HG02588 (cell line): ENCODE data around the gene ZNF148.
"Not testable (repeated sequence)": the region's sequence is repeated elsewhere in the genome, so short reads cannot be mapped to it uniquely, and the experiment has no call there.

Experiments
- ATAC-seq: cut with Tn5 transposase; IDR thresholded peaks from one replicate; pipeline ENCODE4 v1.9.1; 2021; ENCODE audit warnings: mild to moderate bottlenecking, moderate library complexity; ENCODE audit not compliant: unreplicated experiment

ZNF148 gene, protein sequence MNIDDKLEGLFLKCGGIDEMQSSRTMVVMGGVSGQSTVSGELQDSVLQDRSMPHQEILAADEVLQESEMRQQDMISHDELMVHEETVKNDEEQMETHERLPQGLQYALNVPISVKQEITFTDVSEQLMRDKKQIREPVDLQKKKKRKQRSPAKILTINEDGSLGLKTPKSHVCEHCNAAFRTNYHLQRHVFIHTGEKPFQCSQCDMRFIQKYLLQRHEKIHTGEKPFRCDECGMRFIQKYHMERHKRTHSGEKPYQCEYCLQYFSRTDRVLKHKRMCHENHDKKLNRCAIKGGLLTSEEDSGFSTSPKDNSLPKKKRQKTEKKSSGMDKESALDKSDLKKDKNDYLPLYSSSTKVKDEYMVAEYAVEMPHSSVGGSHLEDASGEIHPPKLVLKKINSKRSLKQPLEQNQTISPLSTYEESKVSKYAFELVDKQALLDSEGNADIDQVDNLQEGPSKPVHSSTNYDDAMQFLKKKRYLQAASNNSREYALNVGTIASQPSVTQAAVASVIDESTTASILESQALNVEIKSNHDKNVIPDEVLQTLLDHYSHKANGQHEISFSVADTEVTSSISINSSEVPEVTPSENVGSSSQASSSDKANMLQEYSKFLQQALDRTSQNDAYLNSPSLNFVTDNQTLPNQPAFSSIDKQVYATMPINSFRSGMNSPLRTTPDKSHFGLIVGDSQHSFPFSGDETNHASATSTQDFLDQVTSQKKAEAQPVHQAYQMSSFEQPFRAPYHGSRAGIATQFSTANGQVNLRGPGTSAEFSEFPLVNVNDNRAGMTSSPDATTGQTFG

DNA sequence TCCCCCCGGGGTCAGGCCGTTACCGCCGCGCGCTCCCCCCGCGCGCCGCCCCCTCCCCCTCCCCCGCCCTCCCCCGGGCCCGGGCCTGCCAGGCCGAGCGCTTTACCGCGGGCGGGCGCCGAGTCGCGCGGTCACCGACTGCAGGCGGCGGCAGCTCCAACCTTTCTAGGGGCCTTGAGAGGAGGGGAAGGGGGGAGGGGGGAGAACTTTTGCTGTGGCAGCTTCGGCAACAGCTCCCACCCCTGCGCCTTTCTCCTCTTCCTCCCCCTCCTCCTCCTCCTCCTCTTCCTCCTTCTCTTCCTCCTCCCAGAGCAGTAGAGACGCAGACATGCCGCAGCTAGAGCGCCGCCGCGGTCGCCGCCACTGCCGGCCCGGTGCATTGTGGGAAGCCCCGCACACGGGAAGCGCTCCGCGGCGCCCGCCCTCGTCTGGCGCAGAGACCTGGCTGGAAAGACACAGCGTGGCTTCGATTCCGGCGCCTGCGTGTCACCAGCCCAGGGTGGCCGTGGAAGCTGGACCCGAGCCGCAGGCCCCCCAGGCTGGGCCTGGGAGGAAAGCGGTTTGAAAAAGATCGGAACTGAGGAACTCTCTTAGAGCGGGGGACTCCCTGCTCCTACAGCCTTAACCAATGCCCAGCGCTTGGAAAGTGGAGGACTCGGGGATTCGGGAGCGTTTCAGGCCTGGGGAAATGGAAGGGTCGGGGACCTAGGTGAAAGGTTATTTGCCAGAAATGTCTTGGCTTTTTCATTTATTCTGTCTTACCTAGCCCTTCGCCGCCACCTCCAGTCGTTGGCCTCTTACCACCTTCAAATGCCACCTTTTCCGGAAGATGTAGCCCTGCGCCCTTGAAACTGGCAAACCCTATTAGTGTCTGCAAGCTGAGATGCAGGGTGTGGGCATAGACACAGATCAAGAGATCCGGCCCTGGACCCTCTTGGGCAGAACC is at the start of gene ZNF148:
Gene ZNF148 (minus strand): TSS at position 330 of the 946 bp plus-strand sequence. CDS start 61,685 bp downstream, outside the sequence.
- peak; percentile 85 for ATAC-seq

DNA sequence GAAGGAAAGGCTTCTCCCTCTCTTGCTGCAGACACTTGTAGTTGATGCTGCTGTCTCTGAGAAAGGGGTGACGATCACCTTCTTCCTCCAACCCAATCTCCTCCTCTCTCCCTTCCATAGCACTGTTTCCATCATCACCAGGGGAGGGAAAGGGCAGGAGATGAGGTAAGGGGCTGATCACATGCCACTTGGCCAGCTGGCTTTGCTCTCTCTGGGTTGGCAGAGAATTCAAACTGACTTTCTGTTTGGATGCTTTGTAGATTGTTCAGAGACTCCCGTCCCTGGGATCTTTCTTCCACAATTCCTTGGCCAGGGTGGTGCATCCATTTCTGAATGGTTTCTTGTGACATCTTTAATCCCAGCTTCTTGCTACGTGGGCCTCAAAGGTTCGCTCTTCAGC is 43.2 kb upstream of the ZNF148 start:
- no peak for ATAC-seq

DNA sequence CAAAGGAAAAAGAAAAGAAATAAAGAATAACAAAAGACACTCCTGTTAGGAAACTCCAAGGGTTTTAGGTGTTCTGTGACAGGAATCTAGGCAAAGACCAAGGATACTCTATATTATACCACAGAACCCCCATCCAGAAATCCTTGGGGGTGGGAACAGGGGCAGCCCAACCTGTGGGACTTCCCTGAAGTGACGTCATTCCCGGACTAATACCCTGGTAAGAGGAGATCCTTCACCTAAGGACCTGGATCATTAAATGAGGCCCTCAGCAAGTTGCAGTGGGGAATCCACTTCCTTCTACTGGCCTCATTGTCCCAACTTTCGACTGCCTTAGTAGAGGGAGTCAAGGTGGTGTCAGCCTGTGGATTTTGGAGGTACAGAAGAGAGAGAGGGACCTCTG is 41.1 kb upstream of the ZNF148 start:
- ATAC-seq, result no peak

DNA sequence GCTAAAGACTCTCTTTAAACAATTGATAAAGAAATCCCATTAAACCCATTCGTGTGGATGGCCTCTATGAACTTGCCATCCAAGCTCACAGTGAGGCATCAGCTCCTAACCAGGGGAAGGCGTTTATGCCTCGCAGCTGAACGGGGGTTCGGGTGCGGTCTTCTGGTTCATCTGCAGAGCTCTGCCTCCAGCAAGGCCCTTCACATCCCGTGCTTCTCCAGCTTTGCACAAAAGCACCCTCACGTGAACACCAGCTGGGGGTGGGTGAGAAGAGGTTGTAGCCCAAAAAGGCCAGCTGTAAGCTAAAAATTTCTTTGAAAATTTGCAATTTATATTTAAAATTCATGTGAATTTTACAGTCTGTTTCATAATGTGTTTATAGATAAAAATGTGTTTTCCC is 39.5 kb upstream of the ZNF148 start:
- no peak for ATAC-seq

DNA sequence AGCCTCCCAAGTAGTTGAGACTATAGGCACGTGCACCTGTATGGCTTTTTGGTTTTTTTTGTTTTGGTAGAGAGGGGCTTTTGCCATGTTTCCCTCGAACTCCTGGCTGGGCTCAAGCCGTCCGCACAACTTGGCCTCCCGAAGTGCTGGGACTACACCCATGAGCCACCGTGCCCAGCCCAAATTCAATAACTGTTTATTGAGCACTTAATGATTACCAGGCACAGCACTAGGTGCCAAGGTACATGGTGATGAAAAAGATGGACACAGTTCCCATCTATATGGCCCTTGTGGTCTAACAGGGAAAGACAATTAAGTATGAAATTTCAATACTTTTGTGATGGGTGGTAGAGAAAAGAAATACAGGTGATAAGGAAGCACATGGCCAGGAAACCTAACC is 35.8 kb upstream of the ZNF148 start:
- ATAC-seq, result no peak

DNA sequence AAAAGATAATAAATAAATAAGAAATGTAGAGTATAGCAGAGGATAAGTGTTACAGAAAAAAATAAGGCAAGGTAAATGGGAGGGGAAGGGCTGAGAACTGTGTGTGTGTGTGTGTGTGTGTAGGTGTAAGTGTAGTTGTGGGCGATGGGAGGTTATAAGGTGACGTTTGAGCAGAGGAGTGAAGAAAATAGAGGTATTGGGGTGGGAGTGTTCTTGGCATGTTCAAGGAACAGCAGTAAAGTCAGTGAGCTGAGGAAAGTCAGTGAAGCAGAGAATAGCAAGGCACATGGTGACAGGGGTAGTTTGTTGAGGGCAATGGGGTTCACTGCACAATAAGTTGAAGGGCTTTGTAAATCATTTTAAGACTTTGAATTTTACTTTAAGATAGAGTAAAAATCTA is 30.9 kb upstream of the ZNF148 start:
- ATAC-seq, result no peak

DNA sequence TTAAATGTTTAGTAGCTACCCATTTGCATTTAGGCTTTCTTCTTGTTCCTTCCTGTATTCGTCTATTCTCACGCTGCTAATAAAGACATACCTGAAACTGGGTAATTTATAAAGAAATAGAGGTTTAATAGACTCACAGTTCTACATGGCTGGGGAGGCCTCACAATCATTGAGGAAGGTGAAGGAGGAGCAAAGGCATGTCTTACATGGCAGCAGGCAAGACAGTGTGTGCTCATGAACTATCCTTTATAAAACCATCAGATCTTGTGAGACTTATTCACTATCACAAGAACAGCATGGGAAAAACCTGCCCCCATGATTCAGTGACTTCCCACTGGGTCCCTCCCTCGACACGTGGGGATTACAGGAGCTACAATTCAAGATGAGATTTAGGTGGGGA is 30.4 kb upstream of the ZNF148 start:
- ATAC-seq, result not testable (repeated sequence)

DNA sequence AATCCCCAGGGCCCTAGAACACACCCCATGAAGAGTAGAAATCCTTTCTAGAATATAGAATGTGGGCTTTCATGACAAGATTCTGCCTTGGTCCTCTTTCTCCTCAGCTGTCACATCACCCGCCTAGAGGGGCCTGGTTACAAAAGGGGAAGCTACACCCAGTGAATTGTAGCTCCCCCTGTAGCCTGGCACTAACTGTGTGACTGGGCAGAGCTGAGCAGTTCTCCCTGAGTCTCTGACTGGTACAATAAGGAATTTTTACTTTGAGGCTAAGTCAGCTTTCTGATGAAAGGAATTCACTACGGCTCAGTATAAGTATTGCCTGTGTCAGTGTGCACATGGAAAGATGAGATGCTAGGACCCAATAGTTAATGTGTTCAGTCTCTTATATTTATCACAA is 28.7 kb upstream of the ZNF148 start:
- no peak for ATAC-seq

DNA sequence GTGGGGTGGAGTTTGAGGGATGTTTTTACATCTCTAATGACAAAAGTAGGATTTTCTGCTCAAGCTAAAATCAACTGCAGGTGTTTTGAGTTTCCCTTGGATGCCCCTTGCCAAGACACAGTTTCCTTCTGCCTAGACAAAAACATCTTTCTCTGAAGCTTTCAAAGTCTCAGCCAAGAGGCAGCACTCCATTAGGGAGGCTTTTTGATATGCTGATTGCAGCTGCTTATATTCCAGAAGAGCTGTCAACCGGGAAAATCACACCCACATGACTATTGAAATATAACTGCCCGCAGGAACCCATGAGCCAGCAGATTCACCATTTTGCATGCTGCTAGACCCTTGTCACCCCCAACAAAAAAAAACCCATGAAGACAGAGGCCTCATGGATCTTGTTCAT is 27.5 kb upstream of the ZNF148 start:
- no peak for ATAC-seq

DNA sequence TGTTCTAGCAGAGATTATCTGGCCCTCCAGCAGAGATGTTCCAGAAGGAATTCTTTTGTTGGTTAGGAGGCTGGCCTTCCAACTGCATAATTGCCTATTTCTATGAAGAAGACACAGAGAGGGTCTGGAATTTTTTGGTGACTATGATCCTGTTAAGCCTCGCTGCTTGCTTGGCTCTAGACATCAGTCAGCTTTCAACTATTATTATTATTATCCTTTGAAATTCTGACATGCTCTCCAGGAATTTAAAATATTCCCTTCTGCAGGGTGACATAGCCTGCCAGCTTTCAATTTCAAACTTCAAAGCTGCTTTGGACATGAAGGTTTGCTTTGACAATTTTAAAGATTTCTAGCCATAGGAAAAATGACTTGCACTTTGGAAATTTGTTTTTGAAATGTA is 26.3 kb upstream of the ZNF148 start:
- no peak for ATAC-seq

DNA sequence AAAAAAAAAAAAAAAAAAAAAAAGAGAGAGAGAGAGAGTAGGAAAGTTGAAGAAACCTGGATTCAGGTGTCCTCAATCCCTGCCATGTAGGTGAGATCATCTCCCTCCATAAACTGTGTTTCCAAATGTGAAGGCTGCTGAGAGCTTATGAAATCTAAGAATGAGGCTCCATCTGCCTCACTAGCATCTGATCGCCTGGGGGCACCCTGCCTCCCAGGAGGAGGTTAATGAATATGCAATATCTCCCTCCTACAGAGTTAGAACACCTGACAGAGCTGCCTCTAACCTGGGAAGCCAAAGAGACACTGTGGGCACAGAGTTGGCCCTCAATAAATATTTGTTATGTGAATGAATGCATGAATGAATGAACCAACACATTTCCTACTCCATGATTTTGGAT is 23.8 kb upstream of the ZNF148 start:
- ATAC-seq, result no peak

DNA sequence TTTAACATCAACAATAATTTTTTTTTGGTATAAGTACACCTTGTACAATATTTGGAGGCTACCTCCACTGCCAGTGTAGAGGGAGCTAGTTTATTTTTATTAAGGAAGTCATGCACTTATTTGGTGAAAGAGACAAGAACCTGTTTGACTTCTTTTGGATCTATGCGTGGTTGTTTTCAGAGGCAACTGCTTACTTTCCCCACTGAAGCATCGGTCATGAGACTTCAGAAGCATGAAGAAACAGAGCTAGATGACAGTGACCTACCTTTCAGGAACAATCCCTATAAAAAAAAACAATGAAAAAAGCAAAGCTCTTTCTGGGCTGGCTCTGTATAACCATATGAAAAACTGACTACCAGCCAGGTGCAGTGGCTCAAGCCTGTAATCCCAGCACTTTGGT is 20.0 kb upstream of the ZNF148 start:
- ATAC-seq, result no peak

DNA sequence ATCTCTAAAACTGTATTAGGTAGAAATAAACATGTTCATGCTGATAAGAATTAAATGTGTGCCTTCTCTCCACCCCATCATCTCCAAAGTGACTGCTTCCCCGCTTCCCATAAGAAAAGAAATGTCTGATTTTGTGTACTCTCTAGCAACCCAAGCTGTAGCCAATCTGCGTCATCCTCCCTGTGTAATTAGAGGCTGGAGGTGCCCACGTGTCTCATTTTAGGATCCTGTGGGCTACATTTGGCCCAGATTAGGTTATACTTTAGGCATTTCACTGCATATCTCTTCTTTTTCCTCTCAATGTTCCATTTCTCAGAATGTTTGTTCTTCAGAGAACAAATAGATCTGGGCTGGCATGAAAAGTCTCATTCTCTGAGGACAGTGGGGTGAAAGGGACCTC is 19.3 kb upstream of the ZNF148 start:
- no peak for ATAC-seq

DNA sequence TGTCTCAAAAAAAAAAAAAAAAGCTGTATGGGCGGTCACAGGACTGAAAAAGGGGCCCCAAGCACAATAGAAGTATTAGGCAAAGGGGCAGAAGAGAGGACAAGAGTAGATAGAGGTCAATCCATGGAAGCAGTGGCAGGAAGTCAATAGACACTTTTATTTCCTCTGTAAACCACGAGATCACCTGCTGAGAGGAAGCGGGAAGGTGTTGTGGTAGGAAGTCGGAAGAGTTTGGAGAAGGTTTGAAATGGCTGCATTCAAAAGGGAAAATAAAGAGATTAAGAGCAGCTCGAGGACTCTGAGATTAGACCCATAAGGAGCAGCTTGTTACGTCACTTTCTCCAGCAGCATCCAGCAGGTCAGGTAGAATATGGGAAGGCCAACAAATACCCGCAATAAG is 14.2 kb upstream of the ZNF148 start:
- ATAC-seq, result no peak

DNA sequence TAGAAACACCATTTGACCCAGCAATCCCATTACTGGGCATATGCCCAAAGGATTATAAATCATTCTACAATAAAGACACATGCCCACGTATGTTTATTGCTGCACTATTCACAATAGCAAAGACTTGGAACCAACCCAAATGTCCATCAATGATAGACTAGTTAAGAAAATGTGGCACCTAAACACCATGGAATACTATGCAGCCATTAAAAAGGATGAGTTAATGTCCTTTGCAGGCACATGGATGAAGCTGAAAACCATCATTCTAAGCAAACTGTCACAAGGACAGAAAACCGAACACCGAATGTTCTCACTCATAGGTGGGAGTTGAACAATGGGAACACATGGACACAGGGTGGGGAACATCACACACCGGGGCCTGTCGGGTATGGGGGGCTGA is 13.2 kb upstream of the ZNF148 start:
- ATAC-seq, result not testable (repeated sequence)

DNA sequence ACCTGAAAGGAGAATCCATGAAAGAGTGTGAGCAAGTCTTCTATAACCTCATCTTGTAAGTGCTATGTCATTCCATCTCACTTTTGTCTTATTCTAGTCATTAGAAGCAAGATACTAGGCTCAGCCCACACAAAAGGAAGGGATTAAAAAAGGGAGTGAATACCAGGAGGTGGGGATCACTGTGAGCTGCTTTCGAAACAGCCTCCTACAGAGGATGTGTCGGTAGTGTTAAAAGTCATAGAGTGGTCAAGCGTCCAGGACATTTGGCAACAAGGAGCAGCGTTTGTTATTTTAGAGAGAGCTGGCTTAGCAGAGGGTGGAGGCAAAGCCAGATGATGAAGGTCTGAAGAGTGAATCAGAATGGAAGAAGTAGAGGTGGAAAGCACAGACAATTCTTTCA is 11.7 kb upstream of the ZNF148 start:
- no peak for ATAC-seq

DNA sequence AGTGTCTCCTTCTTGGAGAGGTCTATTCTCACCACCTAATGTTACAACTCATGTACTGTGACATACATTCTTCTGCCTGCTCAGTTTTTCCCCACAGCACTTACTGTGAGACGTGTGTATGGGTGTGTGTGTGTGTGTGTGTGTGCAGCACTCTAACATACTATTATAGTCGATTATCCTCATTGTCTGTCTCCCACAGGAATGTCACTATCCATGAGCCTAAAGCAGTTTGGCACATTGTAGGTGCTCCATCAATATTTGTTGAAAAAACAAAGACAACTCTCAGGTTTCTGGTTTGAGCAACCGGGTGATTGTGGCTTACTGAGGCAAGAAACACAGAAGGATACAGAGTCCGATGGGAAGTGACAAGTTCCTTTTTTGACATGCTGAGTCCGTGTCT is 8.6 kb upstream of the ZNF148 start:
- ATAC-seq, result no peak

DNA sequence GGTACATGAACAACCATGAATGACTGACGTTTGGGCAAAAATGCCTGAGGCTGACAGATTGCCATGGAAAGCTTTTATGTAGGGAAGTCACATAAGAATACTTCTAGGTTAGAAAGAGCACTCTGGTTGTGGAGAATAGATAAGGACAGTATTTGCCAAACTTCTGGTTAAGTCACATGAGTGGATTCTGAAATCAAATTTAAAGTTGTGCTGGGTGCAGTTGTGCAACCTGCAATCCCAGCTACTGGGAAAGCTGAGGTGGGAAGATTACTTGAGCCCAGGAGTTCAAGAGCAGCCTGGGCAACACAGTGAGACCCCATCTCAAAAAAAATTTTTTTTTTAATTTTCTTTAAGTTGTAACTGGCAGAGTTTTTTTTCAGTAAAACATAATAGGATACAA is 7.2 kb upstream of the ZNF148 start:
- no peak for ATAC-seq

DNA sequence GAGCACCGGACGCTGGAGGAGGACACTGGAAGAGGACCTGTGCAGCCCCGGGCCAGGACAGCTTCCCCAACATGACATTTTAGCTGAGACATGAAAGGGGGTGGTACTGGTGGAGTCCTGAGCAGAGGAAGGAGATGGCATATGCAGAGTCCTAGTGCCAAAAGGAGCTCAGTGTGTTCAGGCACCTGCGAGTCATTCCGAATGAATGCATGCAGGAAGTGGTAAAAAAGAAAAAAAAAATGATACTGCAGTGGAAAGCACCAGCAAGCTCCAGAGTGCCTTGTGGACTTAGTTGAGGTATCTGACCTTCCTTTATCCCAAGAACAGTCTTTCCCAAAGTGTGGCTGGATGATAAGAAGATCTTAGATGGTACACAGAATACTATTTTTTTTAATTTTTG is 6.6 kb upstream of the ZNF148 start:
- no peak for ATAC-seq

DNA sequence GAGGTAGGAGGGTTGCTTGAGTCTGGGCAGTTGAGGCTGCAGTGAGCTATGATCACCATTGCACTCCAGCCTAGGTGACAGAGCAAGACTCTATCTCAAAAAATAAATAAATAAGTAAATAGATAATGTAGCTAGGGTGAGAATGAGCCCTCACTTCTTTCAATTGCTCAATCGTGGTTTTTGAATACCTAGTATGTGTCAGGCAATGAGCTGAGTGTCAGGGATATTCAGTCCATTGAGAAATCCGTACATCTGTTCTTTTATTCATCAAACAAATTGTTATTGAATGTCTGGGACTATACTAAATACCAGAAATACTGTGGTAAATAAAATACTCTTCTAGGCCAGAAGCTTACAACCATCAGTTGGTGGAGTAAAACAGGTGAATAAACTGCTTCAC is 6.2 kb upstream of the ZNF148 start:
- no peak for ATAC-seq

DNA sequence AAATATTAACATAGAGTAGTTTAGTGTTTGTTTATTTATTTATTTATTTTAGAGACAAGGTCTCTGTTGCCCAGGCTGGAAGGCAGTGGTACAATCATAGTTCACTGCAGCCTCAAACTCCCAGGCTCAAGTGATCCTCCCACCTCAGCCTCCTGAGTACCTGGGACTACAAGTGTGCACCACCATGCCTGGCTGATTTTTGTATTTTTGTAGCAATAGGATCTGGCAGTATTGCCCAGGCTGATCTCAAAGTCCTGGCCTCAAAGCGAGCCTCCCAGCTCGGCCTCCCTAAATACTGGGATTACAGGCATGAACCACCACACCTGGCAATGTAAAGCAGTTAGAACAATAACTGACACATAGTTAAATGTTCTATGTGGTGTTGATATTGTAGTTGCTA is 4.4 kb upstream of the ZNF148 start:
- no peak for ATAC-seq
